HG02840 (cell line): ENCODE data around the gene CTXND1.

ENCODE experiments used
- ATAC-seq: cut with Tn5 transposase; IDR thresholded peaks from one replicate; pipeline ENCODE4 v1.9.1; 2021; ENCODE audit warnings: mild to moderate bottlenecking, moderate library complexity, moderate number of reproducible peaks; ENCODE audit not compliant: unreplicated experiment, low FRiP score

Gene CTXND1

GRCh38 chr15:80211976-80212375 is 40.0 kb downstream of the CTXND1 start:
- no peak for ATAC-seq

DNA sequence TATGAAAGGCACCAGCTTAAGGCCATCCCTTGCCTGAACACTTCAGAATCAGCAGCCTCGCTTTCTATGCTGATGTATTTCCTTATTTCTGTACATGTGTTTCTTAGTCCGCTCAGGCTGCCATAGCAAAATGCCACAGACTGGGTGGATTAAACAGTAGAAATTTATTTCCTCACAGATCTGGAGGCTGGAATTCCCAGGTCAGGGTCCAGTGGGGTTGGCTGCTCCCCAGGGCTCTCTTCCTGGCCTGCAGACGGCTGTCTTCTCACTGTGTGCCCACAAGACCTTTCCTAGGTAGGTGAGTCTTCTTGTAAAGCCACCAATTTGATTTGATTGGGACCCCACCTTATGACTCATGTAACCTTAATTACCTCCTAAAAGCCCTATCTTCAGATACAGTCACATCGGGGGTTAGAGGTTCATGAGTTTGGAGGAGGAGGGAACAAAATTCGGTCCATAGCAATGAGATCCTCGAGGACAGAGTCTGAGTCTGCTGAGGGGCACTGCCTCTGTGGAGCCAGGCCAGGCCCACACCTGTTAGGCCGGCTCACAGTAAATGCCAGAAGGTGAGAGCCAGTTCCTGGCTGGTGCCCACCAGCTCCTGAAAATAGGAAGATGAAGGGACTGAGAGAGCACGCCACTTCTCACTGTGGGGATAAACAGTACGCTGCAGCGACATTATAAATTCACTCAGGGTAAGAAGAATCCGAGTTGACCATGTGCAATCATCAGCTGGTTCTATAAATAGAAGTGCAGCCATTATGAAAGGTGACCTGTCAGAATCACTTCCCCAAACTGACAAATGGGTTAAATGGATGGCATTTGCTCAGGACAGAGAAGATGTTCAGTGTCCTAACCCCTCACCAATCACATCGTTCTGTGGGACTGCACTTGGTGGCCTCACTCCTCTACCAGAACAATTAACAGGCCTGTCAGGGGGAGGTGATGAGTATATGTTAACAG is 41.1 kb downstream of the CTXND1 start:
- no peak for ATAC-seq

GRCh38 chr15:80208758-80209734 is 43.0 kb downstream of the CTXND1 start:
- no peak for ATAC-seq

DNA sequence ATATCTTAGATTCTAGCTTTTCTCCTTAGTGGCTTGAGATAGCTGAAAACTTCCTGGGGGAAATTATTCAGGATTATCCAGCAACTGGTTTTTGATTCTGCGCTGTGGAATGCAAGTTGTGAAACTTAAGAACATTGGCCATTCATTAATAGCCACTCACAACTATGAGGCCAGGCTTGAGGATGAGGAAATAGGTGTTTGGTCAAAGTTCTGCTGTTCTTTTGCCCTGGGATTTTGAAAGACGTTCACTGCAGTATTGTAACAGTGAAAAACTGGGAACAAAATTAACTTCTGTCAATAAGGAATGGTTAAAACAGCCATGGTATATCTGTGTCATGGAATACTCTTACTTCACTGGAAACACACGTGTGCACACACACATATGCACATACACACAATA is 44.1 kb downstream of the CTXND1 start:
- ATAC-seq = no peak

- ATAC-seq = no peak
Measured at GRCh38 chr15:80204231-80204630, 47.8 kb downstream of the CTXND1 start.

DNA sequence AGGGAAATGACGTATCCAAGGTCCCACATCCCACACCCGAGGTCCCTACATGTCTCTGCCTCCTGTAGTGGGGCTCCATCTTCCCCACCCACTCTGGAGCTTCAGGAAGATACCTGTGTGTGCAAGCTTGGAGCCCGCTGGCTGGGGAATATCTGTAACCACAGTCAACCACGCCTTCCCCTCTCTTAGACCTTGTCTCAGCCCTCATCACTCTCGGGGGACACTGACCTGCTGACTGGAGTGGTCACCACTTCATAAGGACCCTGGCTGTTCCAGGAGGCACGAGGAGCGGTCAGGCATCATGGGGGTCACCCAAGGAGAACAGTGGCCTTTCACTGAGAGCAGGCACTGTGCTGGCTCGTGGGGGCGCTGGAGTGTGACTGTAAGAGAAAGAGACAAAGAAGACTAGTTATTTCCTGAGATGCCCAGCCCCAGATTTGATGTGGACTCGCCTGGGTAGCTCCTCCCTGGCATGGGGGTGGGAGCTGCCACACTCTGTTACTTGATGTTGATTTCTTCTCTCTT is 48.6 kb downstream of the CTXND1 start:
- no peak for ATAC-seq

- no peak for ATAC-seq
Measured at GRCh38 chr15:80202641-80203360, 49.2 kb downstream of the CTXND1 start.

- ATAC-seq = no peak
Measured at GRCh38 chr15:80202016-80202315, 50.0 kb downstream of the CTXND1 start.

- ATAC-seq = no peak
Measured at GRCh38 chr15:80201256-80202015, 50.6 kb downstream of the CTXND1 start.

- no peak for ATAC-seq
Measured at GRCh38 chr15:80199869-80200268, 52.1 kb downstream of the CTXND1 start.

DNA sequence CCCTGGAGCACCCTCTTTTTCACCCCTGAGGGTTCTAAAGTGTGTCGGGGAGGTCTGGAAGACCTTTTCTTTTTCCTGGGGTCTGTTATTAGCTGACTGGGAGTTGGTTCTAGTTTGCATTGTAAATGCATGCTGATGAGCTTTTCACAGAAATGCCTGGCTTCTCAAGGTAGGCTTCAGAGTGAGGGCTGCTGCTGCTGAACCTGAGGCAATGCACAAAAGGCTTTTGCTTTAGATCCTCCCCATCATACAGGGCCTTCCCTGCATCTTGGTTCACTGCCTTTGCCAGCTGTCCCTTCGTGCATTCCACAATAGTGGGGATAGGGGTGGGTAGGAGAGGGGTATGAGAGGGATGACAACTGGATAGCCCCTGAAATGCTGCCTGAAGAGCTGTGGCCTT is 52.6 kb downstream of the CTXND1 start:
- no peak for ATAC-seq

GRCh38 chr15:80194914-80195313 is 57.1 kb downstream of the CTXND1 start:
- ATAC-seq = no peak

DNA sequence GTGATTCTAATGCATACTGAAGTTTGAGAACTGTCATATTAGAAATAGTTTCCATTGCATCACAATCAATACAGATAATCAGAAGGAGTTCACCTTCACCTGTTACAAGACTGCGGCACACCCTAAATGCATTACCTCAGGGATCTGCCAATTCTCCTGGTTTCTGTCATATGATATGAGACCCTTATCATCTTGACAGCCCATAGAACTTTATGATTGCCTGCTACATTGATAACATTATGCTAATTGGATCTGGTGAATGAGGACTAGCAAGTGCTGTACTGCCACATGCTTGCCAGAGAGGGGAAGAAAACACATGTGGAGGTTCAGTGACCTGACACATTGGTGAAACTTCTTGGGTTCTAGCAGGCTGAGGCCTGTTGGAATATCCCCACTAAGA is 57.8 kb downstream of the CTXND1 start:
- ATAC-seq = no peak

DNA sequence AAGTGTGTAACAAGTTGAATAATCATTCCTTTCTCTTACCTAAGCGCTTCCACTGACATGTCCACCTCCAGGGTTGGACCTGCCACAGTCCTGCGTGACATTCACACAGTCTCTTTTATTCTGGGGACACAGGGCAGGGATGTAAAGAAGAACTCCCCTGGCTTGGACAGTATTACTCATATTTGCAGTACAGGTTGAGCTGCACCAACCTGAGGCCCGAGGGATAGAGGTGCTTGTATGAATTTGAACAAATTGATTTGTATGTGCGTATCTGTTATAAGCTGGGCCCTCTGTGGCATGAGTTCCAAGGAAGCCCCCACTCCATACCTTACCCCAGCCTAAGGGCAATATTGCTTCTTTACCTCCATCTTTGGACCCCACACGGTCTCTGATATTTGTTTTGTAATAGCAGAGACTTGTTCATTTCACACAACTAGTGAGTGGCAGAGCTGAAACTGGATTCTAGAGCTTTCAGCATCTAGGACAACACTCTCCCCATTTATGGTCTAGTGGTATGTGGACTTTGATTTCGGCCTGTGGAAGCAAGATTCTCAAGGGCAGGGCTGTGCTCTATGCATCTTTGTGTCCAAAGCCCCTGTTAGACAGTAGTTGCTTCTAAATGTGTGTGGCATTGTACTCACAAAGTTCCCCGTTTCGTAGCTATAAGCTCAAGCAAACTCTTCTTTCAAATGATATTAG is 60.0 kb downstream of the CTXND1 start:
- no peak for ATAC-seq

DNA sequence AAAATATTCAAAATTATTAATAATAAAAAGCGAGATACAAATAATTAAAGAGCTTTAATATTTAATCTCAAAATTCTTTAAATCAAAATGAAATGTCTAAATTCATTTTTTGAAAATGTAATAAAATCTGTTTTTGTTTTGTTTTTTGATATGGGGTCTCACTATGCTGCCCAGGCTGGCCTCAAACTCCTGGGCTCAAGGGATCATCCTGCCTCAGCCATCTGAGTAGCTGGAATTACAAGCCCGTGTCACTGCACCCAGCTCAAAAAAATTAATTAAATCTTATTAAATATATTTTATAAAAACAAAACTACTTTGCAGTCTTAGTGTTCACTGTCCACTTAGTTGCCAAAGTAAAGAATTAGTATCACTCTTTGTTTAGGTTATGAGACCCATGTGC is 60.8 kb downstream of the CTXND1 start:
- ATAC-seq = no peak

- ATAC-seq = no peak
Measured at GRCh38 chr15:80188251-80188650, 63.8 kb downstream of the CTXND1 start.

DNA sequence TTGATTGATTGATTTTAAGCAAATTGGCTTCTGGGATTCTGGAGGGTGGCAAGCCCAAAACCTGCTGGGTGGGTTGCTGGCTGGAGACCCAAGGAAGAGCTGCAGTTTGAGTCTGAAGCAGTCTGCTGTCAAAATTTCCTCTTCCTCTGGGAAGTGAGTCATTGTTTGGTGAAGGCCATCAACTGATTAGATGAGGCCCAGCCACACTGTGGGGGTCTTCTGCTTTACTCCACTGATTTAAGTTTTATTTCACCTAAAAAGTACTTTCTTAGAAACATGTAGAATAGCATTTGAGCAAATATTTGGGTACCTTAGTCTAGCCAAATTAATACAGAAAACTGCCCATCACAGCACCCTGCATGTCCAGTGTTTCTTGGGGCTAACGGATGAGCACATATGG is 65.4 kb downstream of the CTXND1 start:
- ATAC-seq = no peak

DNA sequence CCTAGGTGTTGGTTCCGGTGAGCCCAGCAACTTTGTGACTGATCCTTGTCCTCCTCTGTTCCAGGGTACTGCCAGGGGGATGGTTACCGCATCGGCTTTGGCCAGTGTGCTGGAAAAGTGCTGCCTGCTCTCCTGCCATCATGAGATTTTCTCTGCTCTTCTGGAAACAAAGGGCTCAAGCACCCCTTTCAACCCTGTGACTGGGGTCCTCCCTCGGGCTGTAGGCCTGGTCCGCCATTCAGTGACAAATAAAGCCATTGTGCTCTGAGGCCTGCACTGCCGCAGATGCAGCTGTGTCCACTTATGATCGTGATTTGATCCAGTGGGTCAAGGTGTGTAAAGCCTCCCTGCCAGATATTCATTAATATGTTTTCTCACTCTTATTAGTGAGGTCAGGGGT is 65.9 kb downstream of the CTXND1 start:
- ATAC-seq = no peak

- no peak for ATAC-seq
Measured at GRCh38 chr15:80185152-80185551, 66.9 kb downstream of the CTXND1 start.
